GM21515 (cell line): Measurements from ENCODE around the gene SLC17A1.

Source experiments
- ATAC-seq: cut with Tn5 transposase; IDR thresholded peaks from one replicate; pipeline ENCODE4 v1.9.1; 2021; ENCODE audit not compliant: unreplicated experiment

The SLC17A1 gene, protein sequence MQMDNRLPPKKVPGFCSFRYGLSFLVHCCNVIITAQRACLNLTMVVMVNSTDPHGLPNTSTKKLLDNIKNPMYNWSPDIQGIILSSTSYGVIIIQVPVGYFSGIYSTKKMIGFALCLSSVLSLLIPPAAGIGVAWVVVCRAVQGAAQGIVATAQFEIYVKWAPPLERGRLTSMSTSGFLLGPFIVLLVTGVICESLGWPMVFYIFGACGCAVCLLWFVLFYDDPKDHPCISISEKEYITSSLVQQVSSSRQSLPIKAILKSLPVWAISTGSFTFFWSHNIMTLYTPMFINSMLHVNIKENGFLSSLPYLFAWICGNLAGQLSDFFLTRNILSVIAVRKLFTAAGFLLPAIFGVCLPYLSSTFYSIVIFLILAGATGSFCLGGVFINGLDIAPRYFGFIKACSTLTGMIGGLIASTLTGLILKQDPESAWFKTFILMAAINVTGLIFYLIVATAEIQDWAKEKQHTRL

DNA sequence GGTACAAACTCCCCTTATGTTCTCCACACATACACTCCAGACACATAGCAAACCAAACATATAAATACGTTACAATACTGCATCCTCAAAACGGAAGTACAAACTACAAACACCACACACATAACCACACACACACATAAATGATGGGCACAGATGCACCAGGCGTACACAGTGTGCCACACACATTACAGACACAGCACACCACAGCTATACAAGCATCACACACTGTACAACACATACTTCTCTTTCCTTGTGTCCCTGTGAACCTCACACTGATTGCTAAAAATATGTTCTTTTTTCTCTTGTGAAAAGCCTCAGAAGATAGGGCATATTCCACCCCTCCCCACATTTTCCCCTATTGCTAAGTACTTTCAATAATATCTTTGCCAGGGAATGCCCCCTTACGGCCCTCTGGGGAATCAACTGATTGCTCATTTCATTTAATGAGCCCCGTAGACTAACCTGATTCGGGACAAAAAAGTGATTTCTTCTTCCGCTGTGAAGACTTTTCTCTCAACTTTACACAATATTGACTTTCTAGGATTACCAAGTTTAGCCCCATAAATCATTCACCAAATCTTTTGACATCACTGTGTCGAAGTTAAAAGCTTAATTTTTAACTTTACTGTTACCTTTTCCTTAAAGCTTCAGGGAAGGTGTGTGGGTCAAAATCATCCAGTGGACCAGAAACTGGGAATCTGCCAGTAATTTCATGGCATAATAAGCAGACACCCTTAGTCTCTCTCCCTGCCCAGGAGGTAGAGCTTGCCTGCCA lies at the start of gene SLC17A1:
SLC17A1 (minus strand) TSS at position 521 of the 775 bp plus-strand sequence. CDS start 1,495 bp downstream, outside the sequence.
- ATAC-seq = no peak

DNA sequence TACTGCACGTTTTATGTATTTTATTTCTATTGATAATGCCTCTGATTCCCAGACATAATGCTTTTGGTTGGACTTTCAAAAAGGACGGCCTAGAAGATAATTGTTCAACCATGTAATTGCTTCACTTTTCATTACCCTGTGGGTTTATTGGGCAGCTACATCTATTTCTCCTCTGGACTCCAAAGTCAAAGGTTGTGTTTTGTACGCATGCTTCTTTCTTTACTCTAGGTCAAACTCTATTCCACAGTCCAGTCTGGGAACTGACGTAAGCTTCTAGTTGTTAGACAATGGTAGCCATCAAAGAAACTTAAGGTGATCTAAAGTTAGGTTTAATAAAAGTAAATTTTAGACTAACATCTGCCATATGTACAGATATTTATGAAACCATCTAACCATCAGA lies 48.7 kb upstream of the SLC17A1 start:
- ATAC-seq = no peak

DNA sequence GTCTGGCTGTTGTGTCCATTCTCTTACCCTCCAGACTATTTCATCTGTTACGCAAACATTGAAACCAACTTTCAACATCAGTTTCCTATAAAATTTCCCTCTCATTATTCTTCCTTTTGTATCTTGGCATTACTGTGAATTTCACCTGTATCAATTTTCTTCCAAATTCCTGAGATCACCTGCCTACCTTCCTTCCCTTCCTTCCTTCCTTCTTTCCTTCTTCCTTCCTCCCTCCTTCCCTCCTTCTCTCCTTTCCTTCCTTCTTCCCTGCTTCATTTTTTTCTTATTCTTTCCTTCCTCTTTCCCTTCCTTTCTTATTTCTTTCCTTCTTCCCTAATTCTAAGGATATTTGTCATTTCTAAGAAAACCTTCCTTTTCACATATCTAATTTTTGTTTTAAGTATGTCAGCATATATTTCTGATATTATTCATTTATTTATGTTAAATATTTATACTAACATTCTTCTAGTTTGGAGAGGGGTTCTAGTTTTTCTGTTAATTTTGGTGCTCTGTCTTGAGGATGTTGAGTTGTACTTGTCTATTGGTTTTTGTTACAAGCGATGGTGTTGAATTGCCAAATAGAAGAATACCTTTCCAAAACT lies 47.0 kb upstream of the SLC17A1 start:
- no peak for ATAC-seq

DNA sequence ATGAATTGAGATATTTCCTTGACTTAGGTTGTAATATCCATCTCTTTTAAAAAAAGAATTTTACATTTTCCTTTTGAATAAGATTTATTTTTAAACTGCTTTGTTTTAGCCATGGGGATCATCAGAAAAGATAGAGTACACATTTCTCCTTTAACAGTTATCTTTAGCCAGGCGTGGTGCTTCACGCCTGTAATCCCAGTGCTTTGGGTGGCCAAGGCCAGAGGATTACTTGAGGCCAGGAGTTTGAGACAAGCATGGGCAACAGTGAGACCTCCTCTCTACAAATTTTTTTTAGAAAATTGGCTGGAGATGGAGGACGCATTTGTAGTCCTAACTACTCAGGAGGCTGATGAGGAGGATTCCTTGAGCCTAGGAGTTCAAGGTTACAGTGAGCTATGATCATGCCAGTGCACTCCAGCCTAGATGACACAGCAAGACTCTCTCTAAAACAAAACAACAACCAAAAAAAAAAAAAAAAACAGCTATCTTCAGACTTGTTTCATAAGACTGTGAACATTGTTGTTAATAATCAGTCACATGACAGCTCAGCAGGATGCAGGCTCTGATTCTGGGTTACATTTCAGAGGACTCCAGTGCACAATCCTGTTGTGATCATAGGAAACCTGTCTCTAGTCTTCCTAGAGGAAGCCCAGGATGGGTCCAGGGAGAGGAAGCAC lies 44.2 kb upstream of the SLC17A1 start:
- ATAC-seq = no peak

DNA sequence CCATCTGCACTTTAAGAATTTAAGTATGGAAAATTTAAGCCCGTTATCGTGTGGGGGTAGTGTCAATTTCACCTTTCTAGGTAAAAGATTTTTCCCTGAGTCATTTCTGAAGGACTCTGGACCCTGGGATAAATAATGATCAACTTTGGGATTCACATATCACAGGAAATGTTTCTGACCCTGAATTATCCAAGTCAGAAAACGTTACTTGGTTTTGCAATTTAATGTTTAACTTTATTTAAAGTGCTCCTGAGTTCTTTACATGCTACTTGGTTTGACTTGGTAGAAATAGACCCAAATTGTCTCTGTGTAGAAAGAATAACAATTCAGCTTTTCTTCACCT lies 43.7 kb upstream of the SLC17A1 start:
- no peak for ATAC-seq

DNA sequence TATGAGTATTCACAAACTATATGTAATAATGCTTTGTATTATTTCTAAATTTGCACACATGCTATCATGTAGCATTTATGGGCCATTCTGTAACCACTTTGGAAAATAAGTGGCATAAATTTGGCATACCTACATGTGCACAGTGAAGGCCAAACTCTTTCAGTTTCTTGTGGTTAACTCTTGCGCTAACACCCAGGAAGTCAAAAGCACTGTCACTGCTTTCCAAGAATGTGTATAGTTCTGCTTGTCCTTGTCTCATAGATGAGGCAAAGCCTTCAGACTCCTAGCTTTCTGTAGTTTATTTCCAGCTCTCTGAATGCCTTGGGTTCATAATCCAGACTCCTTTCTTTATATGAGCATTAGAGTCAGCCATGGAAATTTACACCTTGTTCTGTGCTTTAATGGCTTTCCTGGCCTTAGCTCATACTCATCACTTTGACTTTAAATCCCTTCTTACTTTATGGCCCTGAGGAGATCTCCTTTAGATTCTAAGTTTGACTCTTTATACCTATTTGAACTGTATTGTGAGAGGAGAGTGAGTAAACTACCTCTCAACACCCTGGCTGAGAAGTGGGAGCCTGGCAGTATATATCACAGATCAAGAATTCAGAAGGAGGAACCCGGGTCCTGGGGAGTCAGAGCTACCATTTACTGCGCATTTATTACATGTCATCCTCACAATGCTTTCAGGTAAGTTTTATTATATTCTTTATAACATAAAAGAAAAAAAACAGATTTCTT lies 43.1 kb upstream of the SLC17A1 start:
- no peak for ATAC-seq

DNA sequence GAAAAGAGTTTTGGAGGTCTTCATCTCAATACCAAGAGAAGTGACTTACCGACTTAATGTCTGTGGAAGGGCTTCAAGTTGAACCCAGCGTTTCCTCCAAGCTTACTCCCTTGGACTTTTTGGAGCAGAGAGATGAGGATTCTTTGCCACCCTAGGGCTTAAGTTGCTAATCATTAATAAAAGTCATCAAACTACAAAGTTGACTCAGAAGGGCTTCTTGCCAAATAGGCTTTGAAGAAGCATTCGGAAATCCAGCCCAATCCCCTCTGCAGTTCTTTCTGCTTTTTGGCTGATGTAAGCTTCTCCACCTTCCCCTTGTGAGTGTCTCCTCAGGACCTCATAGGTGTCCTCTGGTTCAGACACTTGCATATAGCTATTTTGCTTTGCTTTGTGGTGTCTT lies 42.3 kb upstream of the SLC17A1 start, which contains the start of gene SLC17A3:
SLC17A3 (minus strand) TSS at position 126 of the 400 bp plus-strand sequence. CDS start 5,856 bp downstream, outside the sequence.
- ATAC-seq = no peak

DNA sequence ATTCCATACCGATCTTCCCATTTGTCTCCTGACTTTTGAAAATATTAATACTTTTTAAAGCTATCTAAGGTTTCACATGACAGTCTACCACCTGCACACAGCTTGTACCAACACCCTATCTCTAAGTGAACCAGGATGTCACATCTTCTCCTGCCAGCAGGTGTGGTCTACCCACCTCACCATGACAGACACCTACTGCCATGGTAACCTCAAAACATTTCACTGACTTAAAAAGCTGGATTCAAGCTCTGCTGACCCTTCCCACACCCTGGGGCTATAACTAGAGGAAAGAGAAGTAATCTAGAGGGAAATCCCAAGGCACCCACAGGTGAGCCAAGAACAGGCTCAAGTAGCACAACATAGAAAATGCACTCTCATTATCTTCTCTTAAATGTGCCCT lies 41.0 kb upstream of the SLC17A1 start:
- no peak for ATAC-seq

DNA sequence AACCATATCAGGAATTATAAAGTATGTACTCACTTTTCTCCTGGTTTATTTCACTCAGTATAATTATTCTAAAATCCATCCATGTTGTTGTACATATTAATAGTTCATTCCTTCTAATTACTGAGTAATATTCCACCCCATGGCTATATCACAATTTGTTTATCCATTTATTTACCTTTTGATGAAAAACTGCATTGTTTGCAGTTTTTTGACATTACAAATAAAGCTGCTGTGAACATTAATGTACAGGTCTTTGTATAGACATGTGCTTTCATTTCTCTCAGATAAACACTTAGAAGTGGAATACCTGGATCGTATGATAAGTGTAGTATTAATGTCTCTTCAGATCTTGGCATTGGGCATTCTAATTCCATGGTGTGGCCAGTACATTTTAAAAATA lies 38.0 kb upstream of the SLC17A1 start:
- ATAC-seq = no peak

DNA sequence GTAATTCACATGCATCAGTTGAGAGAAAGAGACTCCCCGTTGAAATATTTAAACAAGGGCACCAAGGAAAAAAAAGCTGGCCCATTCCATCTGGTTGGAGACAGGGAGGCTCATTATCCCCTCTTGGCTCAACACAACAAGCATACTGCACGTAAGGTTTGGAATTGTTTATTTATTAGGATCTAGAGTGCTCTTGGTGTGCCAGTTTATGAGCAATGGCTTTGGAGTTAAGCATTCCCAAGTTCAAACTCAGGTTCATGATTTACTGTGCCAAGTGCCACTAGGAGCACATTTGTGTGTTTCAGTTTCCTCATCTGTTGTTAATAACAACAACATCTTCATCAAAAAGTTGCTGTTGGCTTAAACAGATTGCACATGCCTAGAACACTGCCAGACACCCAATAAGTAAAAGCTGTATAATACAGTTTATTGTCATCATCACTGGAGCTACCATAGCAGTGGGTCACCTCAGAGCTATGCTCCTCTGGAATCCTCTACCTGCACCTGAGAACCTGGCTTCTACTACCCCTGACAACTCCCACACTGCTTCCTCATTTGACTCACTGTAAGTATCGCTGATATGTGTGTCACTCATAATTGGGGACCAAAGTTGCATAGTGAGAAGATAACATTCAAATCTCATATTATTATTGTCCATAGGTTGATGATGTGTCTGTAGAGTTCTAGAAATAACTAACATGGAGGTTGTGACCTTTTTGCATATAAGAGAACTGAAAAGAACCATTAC lies 36.8 kb upstream of the SLC17A1 start:
- ATAC-seq = no peak

DNA sequence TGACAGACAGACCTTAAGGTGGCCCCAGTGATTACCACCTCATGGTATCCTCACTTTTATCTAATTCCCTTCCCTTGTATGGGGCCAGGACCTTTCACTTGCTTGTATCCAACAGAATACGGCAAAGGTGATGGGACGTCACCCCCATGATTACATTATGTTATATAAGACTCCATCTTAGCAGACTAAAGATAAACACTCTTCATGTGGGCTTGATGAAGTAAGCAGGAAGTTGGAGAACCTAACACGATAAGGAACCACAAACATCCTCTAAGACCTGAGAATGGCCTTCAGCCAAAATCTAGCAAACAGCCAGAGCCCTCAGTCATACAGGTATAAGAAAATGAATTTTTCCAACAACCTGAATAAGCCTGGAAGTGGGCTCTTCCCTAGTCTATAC lies 34.2 kb upstream of the SLC17A1 start:
- no peak for ATAC-seq

DNA sequence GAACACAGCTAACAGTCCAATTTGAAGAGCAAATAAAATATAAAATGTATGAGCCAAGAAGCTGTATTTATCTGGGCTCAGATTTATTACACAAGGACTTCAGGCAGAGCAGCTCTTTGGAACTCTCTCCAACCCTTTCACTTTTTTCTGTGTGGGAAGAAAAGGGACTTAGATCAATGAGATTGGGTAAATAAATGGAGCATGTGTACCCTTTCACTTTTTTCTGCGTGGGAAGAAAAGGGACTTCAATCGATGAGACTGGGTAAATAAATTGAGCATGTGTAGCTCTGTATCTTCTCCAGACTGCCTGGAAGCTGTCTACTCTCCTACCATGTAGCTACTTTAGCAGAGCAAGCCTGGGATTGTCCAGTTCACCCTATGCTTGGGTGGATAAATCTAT lies 31.5 kb upstream of the SLC17A1 start:
- no peak for ATAC-seq

DNA sequence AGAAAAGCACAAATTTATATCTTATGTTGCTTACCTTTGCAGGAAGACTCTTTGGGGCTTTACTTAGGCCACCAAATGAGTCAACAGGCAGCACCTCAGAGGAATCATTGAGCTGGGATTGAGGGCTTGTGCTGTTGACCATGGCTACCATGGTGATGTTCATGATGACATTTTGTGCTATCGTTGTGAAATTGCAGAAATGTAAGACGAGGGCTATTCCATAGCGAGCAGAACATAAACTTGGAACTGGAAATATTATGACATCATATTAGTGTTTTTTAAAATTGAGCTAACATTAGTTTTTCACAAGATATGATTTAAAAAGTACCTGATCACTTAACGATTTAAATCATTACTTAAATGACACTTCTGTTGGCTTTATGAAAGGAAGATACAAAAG lies 30.3 kb upstream of the SLC17A1 start:
- ATAC-seq = no peak

DNA sequence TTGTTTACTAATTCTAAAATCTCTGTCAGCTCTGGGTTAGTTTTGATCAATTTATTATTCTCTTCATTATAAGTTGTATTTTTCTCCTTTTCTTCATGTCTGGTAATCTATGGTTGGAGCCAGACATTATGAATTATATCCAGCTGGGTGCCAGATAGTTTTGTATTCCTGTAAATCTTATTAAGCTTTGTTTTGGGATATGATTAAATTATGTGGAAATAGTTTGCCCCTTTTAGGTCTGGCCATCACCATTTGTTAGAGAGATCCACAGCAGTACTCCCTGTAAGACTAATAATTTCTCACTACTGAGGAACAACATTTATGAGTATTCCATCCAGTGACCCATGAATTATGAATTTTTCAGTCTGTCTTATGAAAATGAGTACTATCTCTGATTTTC lies 20.9 kb upstream of the SLC17A1 start:
- no peak for ATAC-seq

DNA sequence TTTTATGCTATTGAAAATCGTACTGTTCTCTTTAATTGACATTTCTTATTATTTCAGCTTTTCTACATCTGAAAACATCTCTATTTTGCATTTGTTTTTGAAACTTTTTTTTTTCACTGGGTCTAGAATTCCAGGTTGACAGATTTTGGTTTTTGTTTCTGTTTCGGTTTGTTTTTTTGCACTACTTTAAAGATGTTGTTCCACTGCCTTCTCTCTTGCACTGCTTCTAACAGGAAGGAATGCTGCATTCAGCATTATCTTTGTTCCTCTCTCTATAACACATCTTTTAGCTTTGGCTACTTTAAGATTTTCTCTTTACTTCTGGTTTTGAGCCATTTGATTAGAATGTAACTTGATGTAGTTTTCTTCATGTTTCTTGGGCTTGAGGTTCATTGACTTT lies 20.1 kb upstream of the SLC17A1 start:
- ATAC-seq = no peak

DNA sequence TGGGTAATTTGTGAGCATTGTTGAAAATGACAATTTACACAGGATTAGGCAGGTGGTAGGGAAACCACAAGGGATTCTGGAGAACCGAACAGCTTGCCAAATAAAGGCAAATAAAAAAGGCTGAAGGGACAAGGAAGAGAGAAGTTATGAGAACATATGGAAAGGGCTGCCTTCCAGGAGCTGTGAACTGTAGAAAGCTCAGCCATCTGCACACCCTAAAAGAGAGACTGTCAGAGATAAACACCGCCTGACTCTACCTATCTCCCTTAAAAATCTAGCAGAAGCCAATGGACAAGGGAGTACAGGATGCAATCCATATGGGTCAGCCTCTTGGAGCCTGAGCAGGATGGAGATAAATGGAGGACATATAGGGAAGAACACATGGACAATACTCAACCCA lies 12.7 kb upstream of the SLC17A1 start:
- no peak for ATAC-seq

DNA sequence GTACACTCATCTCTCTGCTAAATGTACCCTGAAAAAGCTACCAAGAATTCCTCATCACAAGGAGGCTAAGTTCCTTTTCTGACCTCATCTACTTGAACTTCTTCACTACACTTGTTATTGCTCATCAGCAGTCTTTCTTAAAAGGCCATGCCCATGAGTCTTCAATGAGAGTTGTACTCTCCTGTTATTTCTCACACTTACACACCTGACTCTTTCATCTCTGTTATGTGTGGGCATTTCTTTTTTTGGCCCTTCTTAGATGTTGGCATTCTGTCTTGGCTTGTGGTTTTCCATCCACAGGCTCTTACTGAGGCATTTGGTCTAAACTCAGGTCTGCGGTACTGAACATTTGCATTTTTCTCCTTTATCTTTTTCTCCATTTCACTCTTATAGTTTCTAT lies 10.7 kb upstream of the SLC17A1 start:
- no peak for ATAC-seq

DNA sequence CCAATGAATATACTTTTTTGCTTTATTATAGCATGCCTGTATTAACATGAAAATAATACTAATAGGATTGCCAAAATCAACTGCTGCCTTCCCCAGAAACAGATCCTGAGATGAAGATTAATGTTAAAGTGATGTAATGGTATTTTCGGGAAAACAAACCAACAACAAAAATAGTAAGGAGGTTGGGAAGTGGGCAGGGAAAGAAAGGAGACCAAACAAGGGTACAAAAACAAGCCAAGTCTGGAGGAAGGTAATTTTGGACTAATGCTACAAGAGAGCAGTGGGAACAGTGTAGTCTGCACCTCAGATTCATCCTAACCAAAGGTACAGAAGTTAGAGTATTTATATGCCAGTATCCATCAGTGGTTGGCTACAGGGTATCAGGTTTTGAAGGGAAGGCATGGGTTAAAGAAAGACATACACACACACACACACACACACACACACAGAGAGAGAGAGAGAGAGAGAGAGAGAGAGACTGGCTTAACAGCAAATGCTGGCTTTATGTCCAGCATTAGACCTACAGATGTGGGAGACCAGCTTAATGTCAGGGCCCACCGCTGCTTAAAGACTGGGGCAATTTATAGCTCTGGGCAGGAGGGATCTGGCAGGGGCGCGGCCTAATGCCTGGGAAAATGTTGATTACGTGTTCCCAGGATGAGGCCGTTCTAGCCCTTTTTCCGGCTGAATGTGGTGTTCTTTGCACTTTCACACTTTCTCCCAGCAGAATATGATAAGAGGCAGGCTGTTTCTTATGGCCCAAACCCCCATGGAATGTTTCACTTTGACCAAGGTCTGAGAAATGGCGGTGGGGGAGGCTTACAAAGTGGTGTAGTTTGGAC lies 3.8 kb upstream of the SLC17A1 start:
- no peak for ATAC-seq

DNA sequence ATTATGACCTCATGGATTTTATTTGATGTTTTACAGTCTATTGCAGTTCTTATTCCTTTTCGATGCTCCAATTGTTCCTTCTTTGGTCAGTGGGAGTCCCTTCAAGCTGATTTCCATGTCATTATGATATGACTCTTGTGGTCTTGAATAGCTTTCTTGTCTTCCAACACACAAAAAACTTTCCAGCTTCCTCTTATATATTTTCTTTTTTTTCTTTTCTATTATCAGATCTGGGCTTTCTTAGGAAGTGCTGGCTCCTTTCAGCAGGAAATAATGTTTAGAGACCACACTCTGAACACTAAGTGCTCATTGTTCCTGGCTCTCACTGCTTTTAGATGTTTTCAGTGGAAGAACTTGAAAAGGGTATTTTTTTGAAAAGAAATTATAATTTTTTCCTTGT lies 3.1 kb upstream of the SLC17A1 start:
- no peak for ATAC-seq
